HG03432 (cell line): ENCODE results near the gene AGAP5.
"Not testable (repeated sequence)": the region's sequence is repeated elsewhere in the genome, so short reads cannot be mapped to it uniquely, and the experiment has no call there.

Source experiments
- ATAC-seq: cut with Tn5 transposase; IDR thresholded peaks from one replicate; pipeline ENCODE4 v1.9.1; 2021; ENCODE audit warnings: mild to moderate bottlenecking, moderate library complexity; ENCODE audit not compliant: unreplicated experiment

The AGAP5 gene

GRCh38 chr10:73715179-73716156 is 17.6 kb upstream of the AGAP5 start:
- ATAC-seq: not testable (repeated sequence)

GRCh38 chr10:73714483-73714882 is 16.6 kb upstream of the AGAP5 start:
- not testable (repeated sequence) for ATAC-seq

- not testable (repeated sequence) for ATAC-seq
These were observed 16.0 kb upstream of the AGAP5 start for GRCh38 chr10:73713912-73714311.

- ATAC-seq: not testable (repeated sequence)
These were observed 13.8 kb upstream of the AGAP5 start for GRCh38 chr10:73711683-73712082.

GRCh38 chr10:73708122-73708521 is 10.2 kb upstream of the AGAP5 start:
- ATAC-seq: not testable (repeated sequence)

GRCh38 chr10:73707628-73708027 is 9.7 kb upstream of the AGAP5 start:
- not testable (repeated sequence) for ATAC-seq

- not testable (repeated sequence) for ATAC-seq
These were observed 8.6 kb upstream of the AGAP5 start for GRCh38 chr10:73706488-73706887.

- ATAC-seq: not testable (repeated sequence)
These were observed 7.7 kb upstream of the AGAP5 start for GRCh38 chr10:73705506-73706072.

GRCh38 chr10:73703924-73704323 is 6.0 kb upstream of the AGAP5 start:
- not testable (repeated sequence) for ATAC-seq

- not testable (repeated sequence) for ATAC-seq
These were observed 910 bp upstream of the AGAP5 start for GRCh38 chr10:73698819-73699218.

- not testable (repeated sequence) for ATAC-seq
These were observed 2.6 kb downstream of the AGAP5 start for GRCh38 chr10:73695302-73695701.

GRCh38 chr10:73690755-73691154 is 7.2 kb downstream of the AGAP5 start:
- ATAC-seq: not testable (repeated sequence)

GRCh38 chr10:73689596-73689995 is 8.3 kb downstream of the AGAP5 start:
- ATAC-seq: not testable (repeated sequence)

GRCh38 chr10:73687641-73688040 is 10.3 kb downstream of the AGAP5 start:
- ATAC-seq: not testable (repeated sequence)

GRCh38 chr10:73674546-73674945 is 23.4 kb downstream of the AGAP5 start:
- not testable (repeated sequence) for ATAC-seq

GRCh38 chr10:73668378-73668777 is 29.5 kb downstream of the AGAP5 start:
- not testable (repeated sequence) for ATAC-seq

- not testable (repeated sequence) for ATAC-seq
These were observed 31.6 kb downstream of the AGAP5 start for GRCh38 chr10:73666153-73666809.

GRCh38 chr10:73665581-73665980 is 32.3 kb downstream of the AGAP5 start:
- not testable (repeated sequence) for ATAC-seq

- not testable (repeated sequence) for ATAC-seq
These were observed 33.5 kb downstream of the AGAP5 start for GRCh38 chr10:73664156-73665040.

- not testable (repeated sequence) for ATAC-seq
These were observed 34.3 kb downstream of the AGAP5 start for GRCh38 chr10:73663621-73664020.
